Memory B cell (primary cell): ENCODE data around the gene DCHS2.

Source experiments
- ATAC-seq: fragments of 150-1000 bp; cut with Tn5 transposase; 2 replicates; pipeline ENCODE4 v1.10.0; 2021; ENCODE audit warnings: low read depth, mild to moderate bottlenecking, moderate library complexity
- DNase-seq, 2 donors: peaks; one replicate each; pipeline ENCODE4 v3.0.0; 2022; ENCODE audit warnings: low spot score in 2 of 2
- H3K27ac Mint-ChIP-seq: one replicate; pipeline ENCODE4 v1.8.0; 2022; ENCODE audit warnings: mild to moderate bottlenecking, moderate library complexity, mixed read lengths
- H3K27me3 Mint-ChIP-seq: one replicate; pipeline ENCODE4 v1.8.0; 2022; ENCODE audit warnings: mixed read lengths
- H3K36me3 Mint-ChIP-seq: one replicate; pipeline ENCODE4 v1.8.0; 2022; ENCODE audit warnings: mild to moderate bottlenecking, mixed read lengths
- H3K4me1 Mint-ChIP-seq: one replicate; pipeline ENCODE4 v1.8.0; 2022; ENCODE audit warnings: mixed read lengths
- H3K4me3 Mint-ChIP-seq: one replicate; pipeline ENCODE4 v1.8.0; 2022; ENCODE audit warnings: mild to moderate bottlenecking, moderate library complexity, mixed read lengths
- H3K9me3 Mint-ChIP-seq: one replicate; pipeline ENCODE4 v1.8.0; 2022; ENCODE audit warnings: mixed read lengths

The DCHS2 gene

DNA sequence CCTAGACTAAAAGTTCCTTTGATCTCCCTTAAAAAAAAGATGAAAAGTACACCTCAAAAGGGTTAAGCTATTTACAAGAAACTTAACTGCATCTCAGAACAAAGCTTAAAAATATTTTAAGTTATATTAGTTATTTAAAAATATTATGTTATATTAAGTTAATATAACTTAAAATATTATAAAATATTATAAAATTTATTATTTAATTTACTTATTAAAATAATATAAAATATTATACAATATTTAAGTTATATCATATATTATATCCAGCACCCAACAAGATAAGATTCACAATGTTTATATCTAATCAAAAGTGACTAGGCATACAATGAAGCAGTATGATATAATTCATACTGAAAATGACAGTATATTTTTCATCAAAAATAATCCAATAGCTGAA lies 296.9 kb downstream of the DCHS2 start:
- DNase-seq (no peak), ATAC-seq (no peak)
- Mint-ChIP-seq H3K4me3 (no peak overlapping the region), H3K36me3 (no peaks in the 10 kb centered on the region), H3K27me3 (peaks cover 3% of the 10 kb centered on the region), H3K9me3 (peaks cover 4% of the 10 kb centered on the region), H3K4me1 (no peaks in the 10 kb centered on the region), H3K27ac (no peak overlapping the region)

DNA sequence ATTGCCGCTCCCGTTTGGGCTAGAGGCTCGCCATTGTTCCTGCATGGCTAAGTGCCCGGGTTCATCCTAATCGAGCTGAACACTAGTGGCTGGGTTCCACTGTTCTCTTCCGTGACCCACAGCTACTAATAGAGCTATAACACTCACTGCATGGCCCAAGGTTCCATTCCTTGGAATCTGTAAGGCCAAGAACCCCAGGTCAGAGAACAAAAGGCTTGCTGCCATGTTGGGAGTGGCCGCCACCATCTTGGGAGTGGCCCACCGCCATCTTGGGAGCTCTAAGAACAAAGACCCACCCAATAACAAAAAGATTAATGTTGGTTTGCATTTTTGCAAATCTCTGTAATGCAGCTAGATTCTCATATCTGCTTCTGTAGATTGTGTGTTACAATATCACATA lies 299.0 kb downstream of the DCHS2 start:
- peaks cover 4% of the 10 kb centered on the region for H3K9me3 Mint-ChIP-seq
- H3K4me3 Mint-ChIP-seq = no peak overlapping the region
- no peaks in the 10 kb centered on the region for H3K4me1 Mint-ChIP-seq
- no peaks in the 10 kb centered on the region for H3K36me3 Mint-ChIP-seq
- DNase-seq (no peak), ATAC-seq (no peak)
- no peak overlapping the region for H3K27ac Mint-ChIP-seq
- H3K27me3 Mint-ChIP-seq = peaks cover 3% of the 10 kb centered on the region

DNA sequence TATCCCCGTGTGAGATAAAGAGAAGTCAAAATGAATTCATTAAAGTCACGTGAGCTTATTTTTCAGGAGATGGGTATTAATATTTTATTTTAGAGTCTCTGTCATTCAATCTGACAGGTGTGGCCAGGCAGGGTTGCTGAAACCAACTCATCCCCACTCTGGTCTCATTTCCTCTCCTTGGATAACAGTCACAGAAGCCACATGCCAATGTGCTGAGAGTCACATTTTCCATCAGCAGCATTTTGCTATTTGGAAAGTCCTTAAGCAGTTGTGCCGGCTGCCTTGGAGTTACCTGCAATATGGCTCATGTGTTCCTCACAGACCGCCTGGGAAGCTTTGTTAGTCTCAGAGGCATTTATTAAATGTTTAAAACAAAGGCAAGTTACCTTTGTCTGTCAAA lies 302.3 kb downstream of the DCHS2 start:
- DNase-seq = no peak
- Mint-ChIP-seq H3K36me3 (no peaks in the 10 kb centered on the region), H3K27me3 (no peaks in the 10 kb centered on the region), H3K4me3 (no peak overlapping the region), H3K9me3 (no peaks in the 10 kb centered on the region), H3K27ac (no peak overlapping the region), H3K4me1 (no peaks in the 10 kb centered on the region)
- ATAC-seq = no peak

DNA sequence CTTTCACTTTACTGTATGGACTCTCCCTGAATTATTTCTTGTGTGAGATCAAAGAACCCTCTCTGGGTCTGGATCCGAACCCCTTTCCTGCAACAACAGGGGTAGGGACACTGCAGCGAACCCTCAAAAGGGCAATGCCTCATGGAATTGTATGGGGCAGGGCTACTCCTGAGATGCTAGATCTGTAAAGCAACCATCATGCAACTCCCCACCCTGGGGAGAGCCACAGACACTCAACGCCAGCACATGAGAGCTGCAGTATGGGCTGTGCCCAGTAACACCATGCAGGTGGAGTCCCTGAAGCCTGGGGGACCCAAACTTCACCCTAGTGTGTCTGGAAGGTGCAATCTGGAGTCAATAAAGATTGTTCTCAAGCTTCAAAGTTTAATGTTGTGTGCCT lies 304.7 kb downstream of the DCHS2 start:
- Mint-ChIP-seq H3K36me3 (no peaks in the 10 kb centered on the region), H3K4me3 (no peak overlapping the region), H3K27ac (no peak overlapping the region), H3K9me3 (peaks cover 2% of the 10 kb centered on the region), H3K4me1 (no peaks in the 10 kb centered on the region), H3K27me3 (peaks cover 2% of the 10 kb centered on the region)
- DNase-seq (no peak), ATAC-seq (no peak)

DNA sequence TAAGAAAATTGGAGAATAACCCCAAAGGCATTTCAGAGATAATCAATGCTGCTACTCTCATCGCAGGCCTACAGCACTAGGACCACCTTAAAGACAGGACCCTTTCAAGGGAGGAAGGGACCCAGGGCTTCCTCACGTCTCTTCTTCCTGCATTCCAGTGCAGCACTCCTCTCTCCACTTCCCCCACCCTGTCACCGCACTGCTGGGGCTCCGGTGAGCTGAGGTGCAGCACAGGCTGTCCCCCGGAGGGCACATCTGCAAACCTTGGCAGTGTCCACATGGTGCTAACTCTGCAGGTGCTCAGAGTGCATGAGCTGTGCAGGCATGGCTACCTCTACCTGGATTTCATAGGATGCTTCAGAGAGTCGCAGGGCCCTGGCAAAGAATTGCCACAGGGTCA lies 305.6 kb downstream of the DCHS2 start:
- peaks cover 2% of the 10 kb centered on the region for H3K9me3 Mint-ChIP-seq
- no peaks in the 10 kb centered on the region for H3K4me1 Mint-ChIP-seq
- no peak overlapping the region for H3K4me3 Mint-ChIP-seq
- no peaks in the 10 kb centered on the region for H3K36me3 Mint-ChIP-seq
- ATAC-seq = no peak
- H3K27ac Mint-ChIP-seq = no peak overlapping the region
- DNase-seq = no peak
- H3K27me3 Mint-ChIP-seq = peaks cover 2% of the 10 kb centered on the region

DNA sequence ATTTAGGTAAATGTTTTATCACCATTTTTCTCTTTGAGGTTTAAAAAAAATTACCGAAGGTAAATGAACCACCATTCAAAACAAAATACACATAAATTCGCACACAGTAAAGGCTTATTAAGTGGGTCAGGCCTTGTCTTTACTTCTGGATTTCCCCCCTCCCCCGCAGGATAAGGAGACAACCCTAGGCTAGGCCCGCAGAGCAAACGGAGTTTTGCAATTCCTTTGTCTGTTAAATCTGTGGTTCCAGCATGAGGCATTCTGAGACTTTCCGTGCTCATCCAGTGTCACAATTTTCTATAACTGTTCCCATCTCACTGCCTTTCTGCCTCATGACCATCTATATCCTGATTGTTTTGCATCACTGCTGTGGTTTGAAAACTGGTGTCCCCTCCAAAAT lies 307.4 kb downstream of the DCHS2 start:
- no peak for ATAC-seq
- DNase-seq = no peak
- no peak overlapping the region for H3K4me3 Mint-ChIP-seq
- no peaks in the 10 kb centered on the region for H3K36me3 Mint-ChIP-seq
- peaks cover 2% of the 10 kb centered on the region for H3K27me3 Mint-ChIP-seq
- H3K27ac Mint-ChIP-seq = no peak overlapping the region
- peaks cover 2% of the 10 kb centered on the region for H3K9me3 Mint-ChIP-seq
- H3K4me1 Mint-ChIP-seq = no peaks in the 10 kb centered on the region

DNA sequence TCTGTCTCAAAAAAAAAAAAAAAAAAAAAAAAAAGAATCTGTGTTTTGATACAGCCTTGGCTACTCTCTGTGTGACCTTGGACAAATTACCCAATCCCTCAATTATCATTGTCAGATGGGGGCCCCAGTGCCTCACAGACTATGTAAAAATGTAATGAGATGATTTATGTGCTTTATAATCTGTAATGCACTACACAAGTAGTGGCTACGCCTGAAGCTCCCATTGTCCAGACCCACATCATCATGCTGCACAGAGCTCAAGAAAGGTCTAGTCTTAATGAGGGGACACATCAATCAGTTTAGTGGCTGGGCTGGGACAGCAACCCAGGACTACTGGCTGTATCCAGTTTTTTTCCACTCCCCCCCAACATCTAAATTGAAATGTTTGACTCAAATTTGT lies 308.3 kb downstream of the DCHS2 start:
- H3K4me3 Mint-ChIP-seq = no peak overlapping the region
- no peak for ATAC-seq
- H3K9me3 Mint-ChIP-seq = peaks cover 2% of the 10 kb centered on the region
- H3K27ac Mint-ChIP-seq = no peak overlapping the region
- no peaks in the 10 kb centered on the region for H3K36me3 Mint-ChIP-seq
- H3K27me3 Mint-ChIP-seq = peaks cover 2% of the 10 kb centered on the region
- no peak for DNase-seq
- H3K4me1 Mint-ChIP-seq = no peaks in the 10 kb centered on the region
